Panc1 (cell line): ENCODE data around the gene PCK2. TPM values are rescaled to one million over a fixed set of nuclear protein-coding genes. Genes with fewer than 3 reads are reported as not detected.

Source experiments
- ATAC-seq: fragments of 200-7000 bp; cut with Tn5 transposase; 2 replicates; pipeline ENCODE4 v1.9.1; 2020; ENCODE audit warnings: mild to moderate bottlenecking, moderate library complexity
- BruUV-seq: library from RNA; stranded (reverse); fragments of 400-500 nt; replicated peaks from 2 replicates; lab custom pipeline; 2021; lab: Mats Ljungman, UMichigan
- CTCF ChIA-PET: fragments of 300-600 bp; sonication (Branson Sonifier 250); formaldehyde crosslinking; loops from one replicate; lab custom pipeline; 2022; ENCODE audit warnings: antibody characterized with exemption; lab: Charles Lee
- POLR2A ChIA-PET: fragments of 300-600 bp; sonication (Branson Sonifier 250); formaldehyde crosslinking; loops from one replicate; lab custom pipeline; 2022; ENCODE audit warnings: antibody characterized with exemption; lab: Charles Lee
- DNase-seq: peaks from one replicate; pipeline ENCODE4 v3.0.0-alpha.2; 2010; ENCODE audit warnings: low read depth, low spot score
- H3K27ac ChIP-seq: 2 replicates; pipeline ENCODE4 v1.5.1; 2011; ENCODE audit warnings: mild to moderate bottlenecking, low read length, inconsistent platforms
- H3K27me3 ChIP-seq: fragments of 200-500 bp; sonication (Bioruptor generic); 2 replicates; pipeline ENCODE4 v1.6.0; 2014; ENCODE audit warnings: low read length, inconsistent platforms; ENCODE audit not compliant: control insufficient read depth, insufficient read depth
- H3K36me3 ChIP-seq: fragments of 200-500 bp; sonication (Bioruptor generic); 2 replicates; pipeline ENCODE4 v1.5.1; 2014; ENCODE audit warnings: inconsistent platforms, mild to moderate bottlenecking, low read length, moderate library complexity; ENCODE audit not compliant: control insufficient read depth, insufficient read depth
- H3K4me1 ChIP-seq: 2 replicates; pipeline ENCODE4 v1.5.1; 2011; ENCODE audit warnings: inconsistent platforms, mild to moderate bottlenecking, low read length, moderate library complexity; ENCODE audit not compliant: control insufficient read depth, insufficient read depth
- H3K4me3 ChIP-seq, 2 experiments: 2 replicates each; pipeline ENCODE4 v1.5.1; 2011 to 2012; ENCODE audit warnings: low read depth in 2 of 2, low read length in 2 of 2, mild to moderate bottlenecking in 2 of 2, inconsistent platforms in 1 of 2, moderate library complexity in 1 of 2
- H3K9me3 ChIP-seq: fragments of 200-500 bp; sonication (Bioruptor generic); 2 replicates; pipeline ENCODE4 v1.5.1; 2014; ENCODE audit warnings: low read depth, mild to moderate bottlenecking, inconsistent platforms, low read length, moderate library complexity; ENCODE audit not compliant: control insufficient read depth, insufficient read depth
- POLR2AphosphoS5 ChIP-seq: IDR thresholded peaks from 2 replicates; pipeline ENCODE4 v1.6.1; 2012; ENCODE audit warnings: mild to moderate bottlenecking, low read depth, low read length, moderate library complexity
- SIN3A ChIP-seq: IDR thresholded peaks from 2 replicates; pipeline ENCODE4 v1.6.1; 2012; ENCODE audit warnings: low read depth, mild to moderate bottlenecking, low read length, moderate library complexity, borderline replicate concordance; ENCODE audit not compliant: insufficient read depth
- TCF7L2 ChIP-seq: IDR thresholded peaks from 2 replicates; pipeline ENCODE4 v1.6.1; 2011; ENCODE audit warnings: mild to moderate bottlenecking, low read depth, low read length, inconsistent platforms
- in situ Hi-C: cut with HindIII; loops from 2 replicates; pipeline ENCODE4 v1.10.0; 2016; ENCODE audit warnings: low sequenced_read_pairs, low pct_unique_long_range_greater_than_20kb
- intact Hi-C: fragments of 100-400 bp; cut with micrococcal nuclease; formaldehyde crosslinking; loops from one replicate; pipeline ENCODE4 v1.10.0; 2022; ENCODE audit not compliant: unreplicated experiment
- total RNA-seq: library from RNA; stranded (reverse); gene quantifications from one replicate; pipeline ENCODE4 v1.2.1, GENCODE V29; 2021; ENCODE audit not compliant: unreplicated experiment
- TF ChIP-seq, protein P1 (sequence below), 2 experiments: IDR thresholded peaks; 2 replicates each; pipeline ENCODE4 v1.6.1; 2011 to 2012; ENCODE audit warnings: low read depth in 2 of 2, control low read depth in 1 of 2, low read length in 1 of 2, mild to moderate bottlenecking in 1 of 2, moderate library complexity in 1 of 2; ENCODE audit not compliant: insufficient read depth in 1 of 2
- TF ChIP-seq, protein P2 (sequence below): fragments of 450-650 bp; IDR thresholded peaks from 2 replicates; pipeline ENCODE4 v1.5.1; 2017; ENCODE audit warnings: mild to moderate bottlenecking

PCK2 gene
- total RNA-seq, 1 experiment from 2014 or later: 24.5 TPM

DNA sequence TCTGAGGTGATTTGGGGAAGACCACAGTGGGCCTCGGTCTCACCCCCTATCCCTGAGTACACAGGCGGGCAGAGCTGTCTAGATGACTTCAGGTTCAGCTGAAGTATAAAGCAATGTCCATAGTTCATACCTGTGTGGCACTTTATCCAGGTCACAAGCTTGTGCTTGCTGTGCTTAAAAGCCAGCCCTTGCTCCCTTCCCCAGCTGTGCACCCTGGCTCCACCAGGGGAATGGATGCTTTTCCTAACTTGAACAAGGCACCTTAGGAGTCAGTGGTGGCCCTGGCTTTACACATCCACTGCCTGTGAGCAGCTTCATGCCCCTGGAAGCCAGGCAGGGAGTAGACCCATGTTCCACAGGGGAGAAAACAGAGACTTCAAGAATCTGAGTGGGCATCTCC is 36.8 kb upstream of the PCK2 start:
- no peak overlapping the region for H3K4me3 ChIP-seq
- peak; percentile 30; the same call in 1 of the 2 replicates for ATAC-seq
- TF ChIP-seq, protein P1, sequence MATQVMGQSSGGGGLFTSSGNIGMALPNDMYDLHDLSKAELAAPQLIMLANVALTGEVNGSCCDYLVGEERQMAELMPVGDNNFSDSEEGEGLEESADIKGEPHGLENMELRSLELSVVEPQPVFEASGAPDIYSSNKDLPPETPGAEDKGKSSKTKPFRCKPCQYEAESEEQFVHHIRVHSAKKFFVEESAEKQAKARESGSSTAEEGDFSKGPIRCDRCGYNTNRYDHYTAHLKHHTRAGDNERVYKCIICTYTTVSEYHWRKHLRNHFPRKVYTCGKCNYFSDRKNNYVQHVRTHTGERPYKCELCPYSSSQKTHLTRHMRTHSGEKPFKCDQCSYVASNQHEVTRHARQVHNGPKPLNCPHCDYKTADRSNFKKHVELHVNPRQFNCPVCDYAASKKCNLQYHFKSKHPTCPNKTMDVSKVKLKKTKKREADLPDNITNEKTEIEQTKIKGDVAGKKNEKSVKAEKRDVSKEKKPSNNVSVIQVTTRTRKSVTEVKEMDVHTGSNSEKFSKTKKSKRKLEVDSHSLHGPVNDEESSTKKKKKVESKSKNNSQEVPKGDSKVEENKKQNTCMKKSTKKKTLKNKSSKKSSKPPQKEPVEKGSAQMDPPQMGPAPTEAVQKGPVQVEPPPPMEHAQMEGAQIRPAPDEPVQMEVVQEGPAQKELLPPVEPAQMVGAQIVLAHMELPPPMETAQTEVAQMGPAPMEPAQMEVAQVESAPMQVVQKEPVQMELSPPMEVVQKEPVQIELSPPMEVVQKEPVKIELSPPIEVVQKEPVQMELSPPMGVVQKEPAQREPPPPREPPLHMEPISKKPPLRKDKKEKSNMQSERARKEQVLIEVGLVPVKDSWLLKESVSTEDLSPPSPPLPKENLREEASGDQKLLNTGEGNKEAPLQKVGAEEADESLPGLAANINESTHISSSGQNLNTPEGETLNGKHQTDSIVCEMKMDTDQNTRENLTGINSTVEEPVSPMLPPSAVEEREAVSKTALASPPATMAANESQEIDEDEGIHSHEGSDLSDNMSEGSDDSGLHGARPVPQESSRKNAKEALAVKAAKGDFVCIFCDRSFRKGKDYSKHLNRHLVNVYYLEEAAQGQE (IDR thresholded peaks at IDR 0.05; ENCODE audit: insufficient read depth in 1 of 2, low read depth in 2 of 2, low read length in 1 of 2): no peak
- TF ChIP-seq SIN3A (no peak), TCF7L2 (no peak), POLR2AphosphoS5 (no peak)
- TF ChIP-seq, protein P2, sequence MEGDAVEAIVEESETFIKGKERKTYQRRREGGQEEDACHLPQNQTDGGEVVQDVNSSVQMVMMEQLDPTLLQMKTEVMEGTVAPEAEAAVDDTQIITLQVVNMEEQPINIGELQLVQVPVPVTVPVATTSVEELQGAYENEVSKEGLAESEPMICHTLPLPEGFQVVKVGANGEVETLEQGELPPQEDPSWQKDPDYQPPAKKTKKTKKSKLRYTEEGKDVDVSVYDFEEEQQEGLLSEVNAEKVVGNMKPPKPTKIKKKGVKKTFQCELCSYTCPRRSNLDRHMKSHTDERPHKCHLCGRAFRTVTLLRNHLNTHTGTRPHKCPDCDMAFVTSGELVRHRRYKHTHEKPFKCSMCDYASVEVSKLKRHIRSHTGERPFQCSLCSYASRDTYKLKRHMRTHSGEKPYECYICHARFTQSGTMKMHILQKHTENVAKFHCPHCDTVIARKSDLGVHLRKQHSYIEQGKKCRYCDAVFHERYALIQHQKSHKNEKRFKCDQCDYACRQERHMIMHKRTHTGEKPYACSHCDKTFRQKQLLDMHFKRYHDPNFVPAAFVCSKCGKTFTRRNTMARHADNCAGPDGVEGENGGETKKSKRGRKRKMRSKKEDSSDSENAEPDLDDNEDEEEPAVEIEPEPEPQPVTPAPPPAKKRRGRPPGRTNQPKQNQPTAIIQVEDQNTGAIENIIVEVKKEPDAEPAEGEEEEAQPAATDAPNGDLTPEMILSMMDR: no peak
- in situ Hi-C loops (no loop called here), intact Hi-C loops (no loop called here)
- ChIA-PET CTCF (interaction anchor here (0.6 to 2.8 kb wide), 3 partner anchors 34 to 85 kb away, joined by 6 to 50 read pairs (median 37); no protein-coding TSS in a partner anchor), POLR2A (no interaction called here)
- H3K27ac ChIP-seq: no peak overlapping the region
- no peak for DNase-seq
- no peaks in the 10 kb centered on the region for H3K36me3 ChIP-seq
- no peaks in the 10 kb centered on the region for H3K4me1 ChIP-seq
- no peaks in the 10 kb centered on the region for H3K9me3 ChIP-seq
- no TSS peak for BruUV-seq
- H3K27me3 ChIP-seq: no peaks in the 10 kb centered on the region; the same call in 1 of the 2 replicates

DNA sequence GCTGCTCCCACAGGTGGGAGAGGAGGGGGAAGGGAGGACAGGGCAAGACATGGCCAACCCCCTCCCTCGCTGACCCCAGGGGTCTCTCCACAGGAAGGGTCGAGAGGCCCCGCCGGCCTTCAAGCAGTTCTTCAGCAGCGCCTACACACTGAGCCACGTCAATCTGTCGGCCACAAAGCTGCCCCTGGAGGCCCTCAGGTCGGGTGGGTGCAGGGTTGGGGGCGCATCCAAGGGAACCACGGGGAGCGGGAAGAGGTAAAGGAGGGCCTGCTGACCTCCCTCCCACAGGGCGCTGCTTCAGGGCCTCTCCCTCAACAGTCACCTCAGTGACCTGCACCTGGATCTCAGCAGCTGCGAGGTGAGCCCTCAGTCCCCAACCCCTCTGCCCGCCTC is 36.2 kb upstream of the PCK2 start:
- in situ Hi-C loops: no loop called here
- no TSS peak for BruUV-seq
- ChIA-PET CTCF (interaction anchor here (0.6 to 2.8 kb wide), 9 partner anchors 19 to 105 kb away, joined by 3 to 50 read pairs (median 4); partner anchors contain the start of genes DCAF11, IRF9 and NRL), POLR2A (interaction anchor here (1.0 kb wide), 1 partner anchor 57 kb away, joined by 4 read pairs; the partner anchor contains the start of genes DCAF11 and NRL)
- intact Hi-C loops: loop anchor here (1.0 to 2.0 kb wide), 2 partner anchors 32 to 51 kb away; no protein-coding TSS in a partner anchor
- H3K27me3 ChIP-seq: no peaks in the 10 kb centered on the region; the same call in 1 of the 2 replicates
- no peaks in the 10 kb centered on the region for H3K4me1 ChIP-seq
- no peak overlapping the region for H3K4me3 ChIP-seq
- H3K27ac ChIP-seq: no peak overlapping the region
- no peaks in the 10 kb centered on the region for H3K36me3 ChIP-seq
- DNase-seq (no peak), ATAC-seq (peak; percentile 17)
- no peak for TF ChIP-seq SIN3A
- TF ChIP-seq TCF7L2: no peak
- TF ChIP-seq, protein P1 (IDR thresholded peaks at IDR 0.05; ENCODE audit: insufficient read depth in 1 of 2, low read depth in 2 of 2, low read length in 1 of 2): no peak
- no peak for TF ChIP-seq POLR2AphosphoS5
- TF ChIP-seq, protein P2: no peak
- H3K9me3 ChIP-seq: no peaks in the 10 kb centered on the region
